Adrenal gland (tissue), 12 donors: ENCODE data around the gene GLYAT. TPM values are rescaled to one million over a fixed set of nuclear protein-coding genes. Genes with fewer than 3 reads are reported as not detected.

Experiments
- DNase-seq, 7 donors: peaks; one replicate each; pipeline ENCODE4 v3.0.0-alpha.2; 2019 to 2020
- H3K27ac ChIP-seq, 5 donors: fragments of 200-600 bp; sonication (generic) in 4 of 5; 1 replicate in 3 of 5; 2 replicates in 2 of 5; pipeline versions ENCODE4 v1.5.1 to v1.8.0; 2016 to 2020; ENCODE audit warnings: mild to moderate bottlenecking in 1 of 5
- H3K27me3 ChIP-seq: fragments of 200-600 bp; 2 replicates; pipeline ENCODE4 v1.8.0; 2021
- H3K36me3 ChIP-seq, 2 donors: fragments of 200-600 bp; replicated peaks in 1 of 2; 1 replicate in 1 of 2; 2 replicates in 1 of 2; pipeline versions ENCODE4 v1.5.1 to v1.8.0; 2018 to 2022
- H3K4me1 ChIP-seq, 2 donors: fragments of 200-600 bp; replicated peaks in 1 of 2; 1 replicate in 1 of 2; 2 replicates in 1 of 2; pipeline versions ENCODE4 v1.5.1 to v1.8.0; 2018 to 2021
- H3K4me3 ChIP-seq, 4 donors: fragments of 200-600 bp; sonication (generic) in 3 of 4; one replicate each; pipeline ENCODE4 v1.5.1; 2016 to 2018
- H3K9me3 ChIP-seq, 3 donors: fragments of 200-600 bp; sonication (generic) in 1 of 3; replicated peaks in 1 of 3; 1 replicate in 2 of 3; 2 replicates in 1 of 3; pipeline versions ENCODE4 v1.5.1 to v1.8.0; 2016 to 2021
- POLR2A ChIP-seq, 2 donors: fragments of 450-650 bp; IDR thresholded peaks; one replicate each; pipeline ENCODE4 v1.6.1; 2017; ENCODE audit warnings: antibody characterized with exemption in 2 of 2, mild to moderate bottlenecking in 2 of 2, moderate library complexity in 1 of 2
- WGBS, 4 donors: extraction: QIAGEN DNeasy Blood & Tissue Kit in 2 of 4; methylation state at CpG; one replicate each; pipeline versions ENCODE4 v1.1.5 to v1.1.7; 2013 to 2017; 5-methylcytosine and 5-hydroxymethylcytosine counted together
- intact Hi-C, 2 donors: fragments of 100-400 bp; cut with DNase I; formaldehyde crosslinking; loops; one replicate each; pipeline versions ENCODE4 v1.14.1 to v1.15.0; 2022 to 2023
- polyA plus RNA-seq, 3 donors: library from polyadenylated mRNA; stranded (reverse); fragments of 200-250 nt in 2 of 3; fragments of 350-450 nt in 1 of 3; fragmentation: Illumina TruSeq in 1 of 3; extraction: RNeasy Lipid Tissue Mini Kit (QIAGEN cat#74804) in 1 of 3; gene quantifications; one replicate each; pipeline ENCODE4 v1.2.3, GENCODE V29; 2013 to 2014
- total RNA-seq, 9 donors: library from RNA; depleted of rRNA in 4 of 9; stranded (reverse); fragments of >200 nt in 4 of 9; fragments of 120-200 nt in 1 of 9; fragmentation: NEBNext Ultra II Directional in 1 of 9; extraction: Animal tissue kit (Norgen Biotek cat#: 25700) in 1 of 9; gene quantifications; one replicate each; pipeline versions ENCODE4 v1.1.0 to v1.2.4, GENCODE V29; 2013 to 2023
- TF ChIP-seq, protein P1 (sequence below), 6 experiments: fragments of 450-650 bp in 4 of 6; fragments of 200-600 bp in 2 of 6; sonication (generic) in 1 of 6; IDR thresholded peaks; 1 replicate in 5 of 6; 2 replicates in 1 of 6; pipeline versions ENCODE4 v1.5.1 to v1.8.0; 2016 to 2021; ENCODE audit warnings: antibody characterized with exemption in 6 of 6, mild to moderate bottlenecking in 2 of 6, moderate library complexity in 1 of 6
- donor health status: healthy with polysubstance abuse.
- donor health status: Bipolar disorder and iron deficiency.
- donor health status: DM: yes; HTN: yes; CAD: no.
- donor health status: DM: no; HTN: no; CAD: no.
- donor health status: DM: no; HTN: no; CAD: no.
- donor health status: DM: yes; HTN: yes; CAD: no.

The GLYAT gene
- total and polyA plus RNA-seq, 12 donors: 0.09 to 0.29 (median 0.13) TPM; not detected in 9

DNA sequence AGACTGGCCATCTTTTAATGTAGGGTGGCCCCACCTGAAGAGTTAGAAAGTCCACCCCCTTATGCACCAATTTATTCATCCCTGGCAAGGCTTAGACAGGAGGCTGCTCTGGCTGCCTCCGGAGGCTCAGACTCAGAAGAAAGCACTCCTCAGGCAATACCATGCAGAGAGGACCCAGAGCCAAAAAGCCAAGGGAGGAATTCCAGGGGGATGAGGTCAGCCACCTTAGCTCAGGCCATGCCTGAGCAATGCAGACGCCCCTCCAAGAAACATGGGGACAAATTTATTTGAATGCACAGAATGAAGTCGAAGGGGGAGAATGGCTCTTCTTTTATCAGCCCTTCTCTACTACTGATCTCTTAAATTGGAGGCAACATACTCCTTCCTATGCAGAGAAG lies 39.7 kb upstream of the GLYAT start:
- no peak overlapping the region for H3K27ac ChIP-seq
- H3K4me3 ChIP-seq: no peak overlapping the region
- WGBS, 4 donors: 63 to 82% (median 81%) methylated on average over 3 of the region's 3 CpGs
- H3K9me3 ChIP-seq: no peaks in the 10 kb centered on the region
- intact Hi-C loops: no loop called here
- no peaks in the 10 kb centered on the region for H3K4me1 ChIP-seq
- H3K36me3 ChIP-seq: no peaks in the 10 kb centered on the region
- DNase-seq: no peak
- TF ChIP-seq, protein P1, sequence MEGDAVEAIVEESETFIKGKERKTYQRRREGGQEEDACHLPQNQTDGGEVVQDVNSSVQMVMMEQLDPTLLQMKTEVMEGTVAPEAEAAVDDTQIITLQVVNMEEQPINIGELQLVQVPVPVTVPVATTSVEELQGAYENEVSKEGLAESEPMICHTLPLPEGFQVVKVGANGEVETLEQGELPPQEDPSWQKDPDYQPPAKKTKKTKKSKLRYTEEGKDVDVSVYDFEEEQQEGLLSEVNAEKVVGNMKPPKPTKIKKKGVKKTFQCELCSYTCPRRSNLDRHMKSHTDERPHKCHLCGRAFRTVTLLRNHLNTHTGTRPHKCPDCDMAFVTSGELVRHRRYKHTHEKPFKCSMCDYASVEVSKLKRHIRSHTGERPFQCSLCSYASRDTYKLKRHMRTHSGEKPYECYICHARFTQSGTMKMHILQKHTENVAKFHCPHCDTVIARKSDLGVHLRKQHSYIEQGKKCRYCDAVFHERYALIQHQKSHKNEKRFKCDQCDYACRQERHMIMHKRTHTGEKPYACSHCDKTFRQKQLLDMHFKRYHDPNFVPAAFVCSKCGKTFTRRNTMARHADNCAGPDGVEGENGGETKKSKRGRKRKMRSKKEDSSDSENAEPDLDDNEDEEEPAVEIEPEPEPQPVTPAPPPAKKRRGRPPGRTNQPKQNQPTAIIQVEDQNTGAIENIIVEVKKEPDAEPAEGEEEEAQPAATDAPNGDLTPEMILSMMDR (IDR thresholded peaks at IDR 0.05): no peak
- TF ChIP-seq POLR2A (IDR thresholded peaks at IDR 0.05): no peak
- H3K27me3 ChIP-seq: no peaks in the 10 kb centered on the region

DNA sequence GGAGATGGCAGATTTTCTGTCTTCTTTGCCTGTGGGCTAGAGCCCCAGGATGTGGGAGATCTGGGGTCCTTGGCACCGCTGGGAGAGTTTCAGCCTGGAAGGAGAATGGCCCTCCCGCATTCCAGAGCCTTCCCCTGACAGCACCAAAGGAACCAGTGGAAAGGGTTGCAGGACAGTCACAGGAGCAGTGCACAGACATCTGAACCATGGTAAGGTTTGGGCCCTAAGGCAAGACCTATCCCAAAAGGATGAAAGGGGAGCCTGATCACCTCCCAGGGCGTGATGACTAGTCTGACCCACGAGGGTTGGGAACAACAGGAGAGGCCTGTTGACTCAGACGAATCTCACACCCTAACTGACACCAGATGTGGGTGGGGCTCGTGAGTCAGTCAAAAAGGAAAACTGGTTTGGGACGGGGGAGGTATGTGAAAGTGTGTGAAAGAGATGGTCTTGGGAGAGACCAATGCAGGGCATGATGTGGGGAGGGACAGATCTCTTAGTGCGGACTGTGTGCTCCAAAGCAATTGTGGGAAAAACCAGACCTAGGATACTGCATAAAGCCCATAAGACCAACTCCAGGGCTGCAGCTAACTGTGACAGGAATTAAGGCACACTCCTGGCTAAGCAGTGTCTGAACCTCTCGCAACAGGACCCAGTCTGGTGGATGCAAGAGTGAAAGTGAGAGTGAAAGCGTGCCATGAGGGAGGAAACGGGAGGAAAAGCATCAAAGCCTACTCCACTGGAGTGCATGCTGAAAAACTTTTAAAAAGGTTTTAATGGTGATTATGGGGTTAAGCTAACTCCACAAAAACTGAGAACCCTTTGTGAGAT lies 39.1 kb upstream of the GLYAT start:
- Histone ChIP-seq H3K9me3 (no peaks in the 10 kb centered on the region), H3K27ac (no peak overlapping the region), H3K27me3 (no peaks in the 10 kb centered on the region), H3K4me1 (no peaks in the 10 kb centered on the region), H3K36me3 (no peaks in the 10 kb centered on the region), H3K4me3 (no peak overlapping the region)
- no peak for DNase-seq
- intact Hi-C loops: no loop called here
- WGBS, 4 donors: 77 to 81% (median 80%) methylated on average over 11 of the region's 11 CpGs
- TF ChIP-seq, protein P1 (IDR thresholded peaks at IDR 0.05): no peak
- no peak for TF ChIP-seq POLR2A (IDR thresholded peaks at IDR 0.05)

DNA sequence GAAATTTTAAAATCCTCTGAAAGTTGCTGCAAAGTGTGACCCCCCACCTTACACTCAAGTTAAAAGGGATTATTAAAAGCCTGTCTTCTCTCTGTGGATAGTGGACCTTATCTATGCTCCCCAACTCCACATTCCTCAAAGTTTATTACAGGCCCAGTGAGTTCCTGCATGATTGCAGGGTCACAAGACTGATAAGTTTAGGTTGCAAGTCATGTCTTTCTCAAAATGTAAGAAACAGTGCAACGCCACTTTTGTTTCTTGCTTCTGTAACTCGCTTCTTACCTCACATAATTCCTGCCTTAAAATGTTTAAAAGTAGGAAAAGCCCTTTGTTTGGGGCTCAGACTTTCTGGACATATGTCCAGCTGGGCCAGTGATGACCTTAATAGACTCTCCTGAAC lies 38.4 kb upstream of the GLYAT start:
- Histone ChIP-seq H3K4me3 (no peak overlapping the region), H3K9me3 (no peaks in the 10 kb centered on the region), H3K27ac (no peak overlapping the region), H3K27me3 (no peaks in the 10 kb centered on the region), H3K4me1 (no peaks in the 10 kb centered on the region), H3K36me3 (no peaks in the 10 kb centered on the region)
- WGBS, 4 donors: 85 to 95% (median 89%) methylated on average over 2 of the region's 2 CpGs
- TF ChIP-seq POLR2A (IDR thresholded peaks at IDR 0.05): no peak
- TF ChIP-seq, protein P1 (IDR thresholded peaks at IDR 0.05): no peak
- DNase-seq: no peak
- intact Hi-C loops: no loop called here

DNA sequence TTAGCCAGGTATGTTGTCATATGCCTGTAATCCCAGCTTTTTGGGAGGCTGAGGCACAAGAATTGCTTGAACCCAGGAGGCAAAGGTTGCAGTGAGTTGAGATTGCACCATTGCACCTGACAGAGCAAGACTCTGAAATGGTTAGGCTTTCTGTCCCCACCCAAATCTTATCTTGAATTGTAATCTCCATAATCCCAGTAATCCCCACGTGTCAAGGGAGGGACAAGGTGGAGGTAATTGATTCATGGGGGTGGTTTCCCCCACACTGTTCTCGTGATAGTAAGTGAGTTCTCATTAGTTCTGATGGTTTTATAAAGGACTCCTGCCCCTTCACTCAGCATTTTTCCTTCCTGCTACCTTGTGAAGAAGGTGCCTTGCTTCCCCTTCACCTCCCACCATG lies 37.6 kb upstream of the GLYAT start:
- H3K36me3 ChIP-seq: no peaks in the 10 kb centered on the region
- H3K4me1 ChIP-seq: no peaks in the 10 kb centered on the region
- no peaks in the 10 kb centered on the region for H3K9me3 ChIP-seq
- 40 to 58% (median 42%) methylated on average over 2 of the region's 2 CpGs for WGBS, 4 donors
- TF ChIP-seq POLR2A (IDR thresholded peaks at IDR 0.05): no peak
- TF ChIP-seq, protein P1 (IDR thresholded peaks at IDR 0.05): no peak
- no peak for DNase-seq
- no peak overlapping the region for H3K27ac ChIP-seq
- no peaks in the 10 kb centered on the region for H3K27me3 ChIP-seq
- H3K4me3 ChIP-seq: no peak overlapping the region
- intact Hi-C loops: no loop called here
